H1 (cell line): ENCODE results near the gene NDUFS7.
A peak's percentile ranks its signal among the peaks of the same experiment; 100 is the strongest.

Experiments
- CHD2 ChIP-seq: IDR thresholded peaks from 2 replicates; pipeline ENCODE4 v1.6.1; 2012; ENCODE audit warnings: low read length, improper control_type of control experiment
- CREB1 ChIP-seq: IDR thresholded peaks from 2 replicates; pipeline ENCODE4 v1.6.1; 2012; ENCODE audit warnings: inconsistent platforms
- EGR1 ChIP-seq: IDR thresholded peaks from 2 replicates; pipeline ENCODE4 v1.6.1; 2011; ENCODE audit warnings: low read depth, low read length, borderline replicate concordance
- EP300 ChIP-seq, 2 experiments: IDR thresholded peaks; 1 replicate in 1 of 2; 2 replicates in 1 of 2; pipeline ENCODE4 v1.6.1; 2011 to 2012; ENCODE audit warnings: low read depth in 2 of 2, low read length in 2 of 2, mild to moderate bottlenecking in 2 of 2, borderline replicate concordance in 1 of 2, inconsistent platforms in 1 of 2, moderate library complexity in 1 of 2
- GTF2F1 ChIP-seq: IDR thresholded peaks from 2 replicates; pipeline ENCODE4 v1.6.1; 2012; ENCODE audit warnings: low read depth, low read length, improper control_type of control experiment, borderline replicate concordance
- HDAC2 ChIP-seq, 2 experiments: fragments of 300-600 bp in 1 of 2; sonication (generic) in 1 of 2; IDR thresholded peaks; 2 replicates each; pipeline ENCODE4 v1.6.1; 2011 to 2012; ENCODE audit warnings: low read depth in 2 of 2, low read length in 2 of 2, mild to moderate bottlenecking in 2 of 2, moderate library complexity in 2 of 2, borderline replicate concordance in 1 of 2, inconsistent platforms in 1 of 2
- POLR2A ChIP-seq, 2 experiments: IDR thresholded peaks; 1 replicate in 1 of 2; 2 replicates in 1 of 2; pipeline ENCODE4 v1.6.1; 2011; ENCODE audit warnings: low read depth in 2 of 2, low read length in 2 of 2, mild to moderate bottlenecking in 2 of 2; ENCODE audit errors: control extremely low read depth in 1 of 2
- POLR2AphosphoS5 ChIP-seq: IDR thresholded peaks from 2 replicates; pipeline ENCODE4 v1.6.1; 2011; ENCODE audit warnings: low read depth, low read length
- RBBP5 ChIP-seq: IDR thresholded peaks from 2 replicates; pipeline ENCODE4 v1.7.1; 2012; ENCODE audit warnings: low read depth, mild to moderate bottlenecking, inconsistent platforms, low read length, moderate library complexity, borderline replicate concordance
- SP1 ChIP-seq: IDR thresholded peaks from 2 replicates; pipeline ENCODE4 v1.6.1; 2011; ENCODE audit warnings: low read depth, low read length
- SP2 ChIP-seq: IDR thresholded peaks from 2 replicates; pipeline ENCODE4 v1.6.1; 2012; ENCODE audit warnings: mild to moderate bottlenecking, low read length, inconsistent platforms
- TF ChIP-seq, protein P1 (sequence below), 3 experiments: IDR thresholded peaks; 1 replicate in 2 of 3; 2 replicates in 1 of 3; pipeline versions ENCODE4 v1.5.1 to v1.6.1; 2011; ENCODE audit warnings: low read length in 3 of 3, mild to moderate bottlenecking in 3 of 3, inconsistent platforms in 2 of 3, low read depth in 1 of 3, moderate library complexity in 1 of 3; ENCODE audit not compliant: insufficient read depth in 1 of 3; ENCODE audit errors: control extremely low read depth in 1 of 3

DNA sequence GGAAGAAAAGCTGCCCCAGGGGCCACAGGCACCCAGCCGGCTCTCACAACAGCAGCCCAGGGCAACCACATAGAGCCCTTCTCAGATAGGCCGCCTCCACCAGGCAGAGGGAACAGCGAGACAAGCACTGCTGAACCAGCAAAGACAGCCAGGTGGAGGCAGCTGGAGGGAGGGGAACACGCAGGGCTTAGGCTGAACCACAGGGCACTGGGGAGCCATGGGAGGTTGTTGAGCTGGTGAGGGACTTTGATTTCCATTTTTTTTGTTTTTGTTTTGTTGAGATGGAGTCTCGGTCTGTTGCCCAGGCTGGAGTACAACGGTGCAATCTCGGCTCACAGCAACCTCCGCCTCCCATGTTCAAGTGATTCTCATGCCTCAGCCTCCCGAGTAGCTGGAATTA lies 14.1 kb downstream of the NDUFS7 start:
- TF ChIP-seq HDAC2 (IDR thresholded peaks at IDR 0.05; ENCODE audit: borderline replicate concordance in 1 of 2, low read depth in 2 of 2, low read length in 2 of 2): peak in 1 of 2 experiments; percentile 77; a peak in 1 of 4 replicates
- TF ChIP-seq, protein P1, sequence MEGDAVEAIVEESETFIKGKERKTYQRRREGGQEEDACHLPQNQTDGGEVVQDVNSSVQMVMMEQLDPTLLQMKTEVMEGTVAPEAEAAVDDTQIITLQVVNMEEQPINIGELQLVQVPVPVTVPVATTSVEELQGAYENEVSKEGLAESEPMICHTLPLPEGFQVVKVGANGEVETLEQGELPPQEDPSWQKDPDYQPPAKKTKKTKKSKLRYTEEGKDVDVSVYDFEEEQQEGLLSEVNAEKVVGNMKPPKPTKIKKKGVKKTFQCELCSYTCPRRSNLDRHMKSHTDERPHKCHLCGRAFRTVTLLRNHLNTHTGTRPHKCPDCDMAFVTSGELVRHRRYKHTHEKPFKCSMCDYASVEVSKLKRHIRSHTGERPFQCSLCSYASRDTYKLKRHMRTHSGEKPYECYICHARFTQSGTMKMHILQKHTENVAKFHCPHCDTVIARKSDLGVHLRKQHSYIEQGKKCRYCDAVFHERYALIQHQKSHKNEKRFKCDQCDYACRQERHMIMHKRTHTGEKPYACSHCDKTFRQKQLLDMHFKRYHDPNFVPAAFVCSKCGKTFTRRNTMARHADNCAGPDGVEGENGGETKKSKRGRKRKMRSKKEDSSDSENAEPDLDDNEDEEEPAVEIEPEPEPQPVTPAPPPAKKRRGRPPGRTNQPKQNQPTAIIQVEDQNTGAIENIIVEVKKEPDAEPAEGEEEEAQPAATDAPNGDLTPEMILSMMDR (IDR thresholded peaks at IDR 0.05; ENCODE audit: control extremely low read depth in 1 of 3, insufficient read depth in 1 of 3, low read depth in 1 of 3, low read length in 3 of 3): no peak
- no peak for TF ChIP-seq POLR2A (IDR thresholded peaks at IDR 0.05; ENCODE audit: control extremely low read depth in 1 of 2, low read depth in 2 of 2, low read length in 2 of 2)
- no peak for TF ChIP-seq POLR2AphosphoS5
- no peak for TF ChIP-seq EGR1
- no peak for TF ChIP-seq SP2
- no peak for TF ChIP-seq CREB1
- no peak for TF ChIP-seq EP300 (IDR thresholded peaks at IDR 0.05; ENCODE audit: borderline replicate concordance in 1 of 2, low read depth in 2 of 2, low read length in 2 of 2)
- TF ChIP-seq SP1: no peak
- TF ChIP-seq GTF2F1: no peak
- TF ChIP-seq CHD2: no peak
- TF ChIP-seq RBBP5: no peak
